ENCODE results near the gene SYVN1. TPM values are rescaled to one million over a fixed set of nuclear protein-coding genes. Genes with fewer than 3 reads are reported as not detected.

SYVN1 gene
- total RNA-seq, 1 donor from 2014 or later, result 69.0 TPM

DNA sequence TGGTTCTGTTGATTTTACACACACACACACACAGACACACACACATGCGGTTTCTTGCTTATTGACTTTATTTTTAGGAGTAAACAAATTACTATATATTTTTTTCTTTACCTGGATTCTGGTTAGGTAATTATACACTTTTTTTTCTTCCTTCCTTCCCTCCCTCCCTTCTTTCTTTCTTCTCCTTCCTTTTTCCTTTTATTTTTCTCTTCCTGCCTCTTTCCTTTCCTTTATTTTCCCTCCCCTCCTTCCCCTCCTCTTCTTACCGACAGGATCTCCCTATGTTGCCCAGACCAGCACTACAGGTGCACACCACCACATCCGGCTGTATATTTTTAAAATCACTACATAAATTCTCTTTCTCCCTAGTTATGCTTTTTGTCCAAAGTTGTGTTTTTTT is 32.6 kb upstream of the SYVN1 start:
- Histone ChIP-seq H3K4me3 (no peak overlapping the region), H3K36me3 (no peaks in the 10 kb centered on the region), H3K27me3 (no peaks in the 10 kb centered on the region), H3K4me1 (no peaks in the 10 kb centered on the region), H3K27ac (no peak overlapping the region), H3K9me3 (no peaks in the 10 kb centered on the region)
- DNase-seq (no peak), ATAC-seq (no peak)
- TF ChIP-seq, protein P1, sequence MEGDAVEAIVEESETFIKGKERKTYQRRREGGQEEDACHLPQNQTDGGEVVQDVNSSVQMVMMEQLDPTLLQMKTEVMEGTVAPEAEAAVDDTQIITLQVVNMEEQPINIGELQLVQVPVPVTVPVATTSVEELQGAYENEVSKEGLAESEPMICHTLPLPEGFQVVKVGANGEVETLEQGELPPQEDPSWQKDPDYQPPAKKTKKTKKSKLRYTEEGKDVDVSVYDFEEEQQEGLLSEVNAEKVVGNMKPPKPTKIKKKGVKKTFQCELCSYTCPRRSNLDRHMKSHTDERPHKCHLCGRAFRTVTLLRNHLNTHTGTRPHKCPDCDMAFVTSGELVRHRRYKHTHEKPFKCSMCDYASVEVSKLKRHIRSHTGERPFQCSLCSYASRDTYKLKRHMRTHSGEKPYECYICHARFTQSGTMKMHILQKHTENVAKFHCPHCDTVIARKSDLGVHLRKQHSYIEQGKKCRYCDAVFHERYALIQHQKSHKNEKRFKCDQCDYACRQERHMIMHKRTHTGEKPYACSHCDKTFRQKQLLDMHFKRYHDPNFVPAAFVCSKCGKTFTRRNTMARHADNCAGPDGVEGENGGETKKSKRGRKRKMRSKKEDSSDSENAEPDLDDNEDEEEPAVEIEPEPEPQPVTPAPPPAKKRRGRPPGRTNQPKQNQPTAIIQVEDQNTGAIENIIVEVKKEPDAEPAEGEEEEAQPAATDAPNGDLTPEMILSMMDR (IDR thresholded peaks at IDR 0.05), result no peak
- intact Hi-C loops (cut with DNase I), result no loop called here

DNA sequence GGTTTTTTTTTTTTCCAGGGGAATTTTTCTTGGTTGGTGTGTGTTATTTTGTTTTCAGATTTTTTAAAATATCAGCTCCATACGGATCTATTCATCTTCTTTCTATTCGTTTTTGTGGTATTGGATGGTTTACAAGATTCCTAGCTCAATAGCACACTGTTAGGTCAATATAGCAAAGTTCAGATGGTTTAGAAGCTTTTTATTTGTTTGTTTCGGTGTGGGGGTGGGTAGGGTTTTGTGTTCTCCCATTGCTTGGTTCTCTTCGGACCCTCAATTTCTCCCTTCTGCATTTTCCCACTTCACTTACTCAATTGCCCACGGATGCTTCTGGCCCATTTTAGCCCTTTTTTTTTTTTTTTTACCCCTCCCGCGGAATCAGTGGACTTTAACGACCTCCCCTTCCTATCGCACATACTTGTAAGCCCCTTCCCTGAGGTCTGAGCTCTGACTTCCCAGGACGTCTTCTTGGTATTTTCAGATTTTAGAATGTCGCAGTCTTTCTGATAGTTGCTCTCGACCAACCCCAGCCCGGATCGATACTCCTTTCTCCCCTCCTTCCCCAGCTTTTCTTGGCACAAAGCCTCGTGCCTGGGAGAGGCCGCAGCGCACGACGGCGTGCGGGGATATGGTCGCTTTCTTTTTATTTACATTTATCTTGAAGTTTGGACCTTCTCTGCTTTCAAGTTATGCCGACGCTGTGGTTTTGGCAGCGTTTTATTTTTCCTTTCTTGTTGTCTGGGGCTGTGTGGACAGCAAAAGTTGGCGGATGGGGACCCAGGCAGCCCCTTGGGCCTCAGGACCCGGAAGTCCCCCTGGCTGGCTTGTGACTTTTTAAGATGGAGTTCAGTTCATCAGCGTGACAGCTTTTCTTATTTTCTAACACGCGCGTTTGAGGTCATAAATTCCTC is 31.3 kb upstream of the SYVN1 start:
- Histone ChIP-seq H3K4me1 (no peaks in the 10 kb centered on the region), H3K27me3 (no peaks in the 10 kb centered on the region), H3K9me3 (no peaks in the 10 kb centered on the region), H3K27ac (no peak overlapping the region), H3K4me3 (peak overlapping the region; percentile 9), H3K36me3 (no peaks in the 10 kb centered on the region)
- TF ChIP-seq, protein P1 (IDR thresholded peaks at IDR 0.05), result no peak
- no peak for ATAC-seq
- intact Hi-C loops (cut with DNase I), result no loop called here
- DNase-seq, result no peak

DNA sequence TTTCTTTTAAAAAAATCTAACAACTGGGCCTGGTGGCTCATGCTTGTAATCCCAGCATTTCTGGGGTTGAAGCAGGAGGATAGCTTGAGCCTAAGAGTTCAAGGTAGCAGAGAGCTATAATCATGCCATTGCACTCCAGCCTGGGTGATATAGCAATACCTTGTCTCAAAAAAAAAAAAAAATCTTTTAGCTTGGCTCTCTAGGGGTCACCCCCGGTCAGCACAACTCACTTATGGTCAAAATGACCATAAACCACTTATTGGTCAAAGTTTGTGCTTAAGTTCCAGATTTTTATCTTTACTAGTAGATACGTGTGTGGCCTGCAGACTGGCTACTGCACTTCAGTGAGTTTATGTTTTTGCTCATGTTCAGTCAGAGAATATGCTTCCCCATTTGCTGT is 29.4 kb upstream of the SYVN1 start:
- no peaks in the 10 kb centered on the region for H3K27me3 ChIP-seq
- H3K36me3 ChIP-seq, result no peaks in the 10 kb centered on the region
- H3K9me3 ChIP-seq, result no peaks in the 10 kb centered on the region
- ATAC-seq (no peak), DNase-seq (no peak)
- H3K4me1 ChIP-seq, result no peaks in the 10 kb centered on the region
- TF ChIP-seq, protein P1 (IDR thresholded peaks at IDR 0.05), result no peak
- intact Hi-C loops (cut with DNase I), result no loop called here
- H3K27ac ChIP-seq, result no peak overlapping the region
- no peak overlapping the region for H3K4me3 ChIP-seq

DNA sequence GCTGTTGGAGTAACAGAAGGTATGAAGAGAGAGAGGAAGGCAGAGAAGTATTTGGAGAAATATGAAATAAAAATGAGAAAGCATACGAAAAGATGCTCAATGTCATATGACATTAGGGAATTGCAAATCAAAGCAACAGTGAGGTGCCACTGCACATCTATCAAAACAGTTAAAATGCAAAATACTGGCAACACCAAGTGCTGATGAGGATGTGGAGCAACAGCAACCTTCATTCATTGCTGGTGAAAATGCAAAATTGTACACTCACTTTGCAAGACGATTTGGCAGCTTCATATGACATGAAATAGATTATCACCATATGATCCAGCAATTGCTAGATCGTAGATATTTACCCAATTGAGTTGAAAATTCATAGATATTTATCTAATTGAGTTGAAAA is 26.3 kb upstream of the SYVN1 start:
- intact Hi-C loops (cut with DNase I), result no loop called here
- H3K4me1 ChIP-seq, result no peaks in the 10 kb centered on the region
- TF ChIP-seq, protein P1 (IDR thresholded peaks at IDR 0.05), result no peak
- no peaks in the 10 kb centered on the region for H3K36me3 ChIP-seq
- DNase-seq (no peak), ATAC-seq (no peak)
- no peak overlapping the region for H3K4me3 ChIP-seq
- H3K9me3 ChIP-seq, result no peaks in the 10 kb centered on the region
- no peak overlapping the region for H3K27ac ChIP-seq
- no peaks in the 10 kb centered on the region for H3K27me3 ChIP-seq

DNA sequence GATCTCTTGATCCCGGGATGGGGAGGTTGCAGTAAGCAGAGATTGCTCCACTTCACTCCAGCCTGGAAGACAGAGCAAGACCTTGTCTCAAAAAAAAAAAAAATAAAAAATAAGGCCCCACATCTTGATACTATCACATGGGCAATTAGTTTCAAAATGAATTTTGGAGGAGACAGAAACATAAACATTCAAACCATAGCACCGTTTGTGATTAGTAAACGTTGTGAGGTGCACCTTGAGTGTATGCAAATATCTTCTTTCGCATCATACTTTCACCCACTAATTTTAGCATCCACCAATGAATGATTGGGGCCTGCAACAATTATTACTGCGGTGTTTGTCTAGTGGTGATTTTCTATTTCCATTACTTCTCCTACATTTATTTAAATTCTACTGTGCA is 24.7 kb upstream of the SYVN1 start:
- H3K27ac ChIP-seq, result no peak overlapping the region
- no peaks in the 10 kb centered on the region for H3K36me3 ChIP-seq
- TF ChIP-seq, protein P1 (IDR thresholded peaks at IDR 0.05), result no peak
- ATAC-seq, result no peak
- H3K9me3 ChIP-seq, result no peaks in the 10 kb centered on the region
- intact Hi-C loops (cut with DNase I), result no loop called here
- no peak overlapping the region for H3K4me3 ChIP-seq
- H3K27me3 ChIP-seq, result no peaks in the 10 kb centered on the region
- no peaks in the 10 kb centered on the region for H3K4me1 ChIP-seq
- no peak for DNase-seq
